ENCODE results near the gene ITSN2. TPM values are rescaled to one million over a fixed set of nuclear protein-coding genes. Genes with fewer than 3 reads are reported as not detected.

ITSN2 gene
- total RNA-seq, 4 donors from 2014 or later = 32.8 to 58.0 (median 41.4) TPM

DNA sequence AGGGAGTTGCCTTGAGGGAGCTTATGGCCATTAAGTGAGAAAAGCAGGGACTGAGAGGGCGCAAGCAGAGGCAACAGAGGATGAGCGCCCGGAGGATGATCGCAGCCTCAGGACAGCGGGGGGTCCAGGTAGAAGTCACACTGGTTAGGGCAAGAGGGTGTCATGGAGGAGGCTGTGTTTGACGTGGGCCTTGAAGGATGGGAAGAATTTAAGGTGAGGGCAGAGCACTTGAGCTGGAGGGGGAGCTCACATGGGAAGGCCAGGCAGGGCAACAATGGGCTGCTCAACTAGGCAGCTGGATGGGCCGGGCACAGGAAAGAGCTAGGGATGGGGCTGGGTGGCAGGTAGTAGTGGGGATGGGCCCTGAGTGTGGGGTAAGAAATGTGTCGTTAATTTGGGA lies 153.6 kb downstream of the ITSN2 start:
- TF ChIP-seq POLR2A (IDR thresholded peaks at IDR 0.05) = no peak
- TF ChIP-seq POLR2AphosphoS5 (IDR thresholded peaks at IDR 0.05) = no peak
- no peak for TF ChIP-seq CTCF (IDR thresholded peaks at IDR 0.05)
- no peak for TF ChIP-seq EP300 (IDR thresholded peaks at IDR 0.05; ENCODE audit: low read depth)

DNA sequence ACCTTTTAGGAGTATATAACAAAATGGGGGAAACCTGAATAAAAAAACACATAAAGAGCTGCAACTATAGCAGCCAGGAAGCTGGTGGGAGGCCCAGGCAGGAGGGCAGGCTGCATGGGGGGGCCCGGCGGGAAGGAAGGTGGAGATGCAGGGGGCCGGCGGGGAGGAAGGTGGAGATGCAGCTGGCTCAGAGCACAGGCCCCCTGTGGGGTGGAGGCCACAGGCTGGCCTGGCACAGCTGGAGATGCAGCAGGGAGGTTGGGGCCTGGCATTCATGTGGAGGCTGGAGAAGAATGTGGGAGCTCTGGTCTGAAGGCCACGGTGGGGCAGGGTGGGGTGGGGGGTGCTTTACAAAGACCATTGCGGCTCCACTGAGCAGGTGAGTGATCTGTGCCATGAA lies 154.1 kb downstream of the ITSN2 start:
- TF ChIP-seq EP300 (IDR thresholded peaks at IDR 0.05; ENCODE audit: low read depth) = no peak
- no peak for TF ChIP-seq POLR2A (IDR thresholded peaks at IDR 0.05)
- no peak for TF ChIP-seq CTCF (IDR thresholded peaks at IDR 0.05)
- TF ChIP-seq POLR2AphosphoS5 (IDR thresholded peaks at IDR 0.05) = no peak
- no peak for DNase-seq
- no peaks in the 10 kb centered on the region for H3K27me3 ChIP-seq
- H3K27ac ChIP-seq = no peak overlapping the region
- H3K9me3 ChIP-seq = no peaks in the 10 kb centered on the region
- intact Hi-C loops (cut with DNase I; ENCODE audit: low total_unique reads) = no loop called here
- 100% methylated on average over 6 of the region's 6 CpGs; no CpG with 5 or more reads in 1 of the 2 donors for WGBS, 2 donors (ENCODE audit: low coverage in 1 of 2)
- H3K4me3 ChIP-seq = no peak overlapping the region
- in situ Hi-C loops (cut with MboI; ENCODE audit: low pct_ligation_motif_present in 1 of 4, low pct_unique_long_range_greater_than_20kb in 1 of 4, low sequenced_read_pairs in 3 of 4) = no loop called here
- no peaks in the 10 kb centered on the region for H3K4me1 ChIP-seq
- H3K36me3 ChIP-seq = peaks cover 0 to 32% (median 14%) of the 10 kb centered on the region in 4 donors

More for the DNA sequence above, 153.6 kb downstream of the ITSN2 start:
- peaks cover 0 to 37% (median 14%) of the 10 kb centered on the region in 4 donors for H3K36me3 ChIP-seq
- DNase-seq = no peak
- no peak overlapping the region for H3K27ac ChIP-seq
- intact Hi-C loops (cut with DNase I; ENCODE audit: low total_unique reads) = no loop called here
- no peaks in the 10 kb centered on the region for H3K4me1 ChIP-seq
- in situ Hi-C loops (cut with MboI; ENCODE audit: low pct_ligation_motif_present in 1 of 4, low pct_unique_long_range_greater_than_20kb in 1 of 4, low sequenced_read_pairs in 3 of 4) = no loop called here
- no peaks in the 10 kb centered on the region for H3K9me3 ChIP-seq
- no peaks in the 10 kb centered on the region for H3K27me3 ChIP-seq
- 83 to 94% methylated on average over 6 to 8 of the region's 8 CpGs for WGBS, 2 donors (ENCODE audit: low coverage in 1 of 2)
- H3K4me3 ChIP-seq = no peak overlapping the region

- H3K27ac ChIP-seq = no peak overlapping the region
- 89% methylated on average over 4 of the region's 4 CpGs; no CpG with 5 or more reads in 1 of the 2 donors for WGBS, 2 donors (ENCODE audit: low coverage in 1 of 2)
- H3K27me3 ChIP-seq = no peaks in the 10 kb centered on the region
- H3K4me3 ChIP-seq = no peak overlapping the region
- no peaks in the 10 kb centered on the region for H3K4me1 ChIP-seq
- in situ Hi-C loops (cut with MboI; ENCODE audit: low pct_ligation_motif_present in 1 of 4, low pct_unique_long_range_greater_than_20kb in 1 of 4, low sequenced_read_pairs in 3 of 4) = no loop called here
- H3K9me3 ChIP-seq = no peaks in the 10 kb centered on the region
- intact Hi-C loops (cut with DNase I; ENCODE audit: low total_unique reads) = no loop called here
- H3K36me3 ChIP-seq = peaks cover 0 to 32% (median 13%) of the 10 kb centered on the region in 4 donors
- TF ChIP-seq CTCF (IDR thresholded peaks at IDR 0.05) = no peak
- TF ChIP-seq EP300 (IDR thresholded peaks at IDR 0.05; ENCODE audit: low read depth) = no peak
- TF ChIP-seq POLR2A (IDR thresholded peaks at IDR 0.05) = no peak
- DNase-seq = no peak
Measured at GRCh38 chr2:24205131-24205530, 155.2 kb downstream of the ITSN2 start.

GRCh38 chr2:24204505-24204904 lies 155.8 kb downstream of the ITSN2 start:
- DNase-seq = no peak
- TF ChIP-seq POLR2A (IDR thresholded peaks at IDR 0.05) (no peak), CTCF (IDR thresholded peaks at IDR 0.05) (no peak), EP300 (IDR thresholded peaks at IDR 0.05; ENCODE audit: low read depth) (no peak), POLR2AphosphoS5 (IDR thresholded peaks at IDR 0.05) (no peak)
- peaks cover 0 to 27% (median 10%) of the 10 kb centered on the region in 4 donors for H3K36me3 ChIP-seq
- no peaks in the 10 kb centered on the region for H3K4me1 ChIP-seq
- no peak overlapping the region for H3K4me3 ChIP-seq
- H3K27me3 ChIP-seq = no peaks in the 10 kb centered on the region
- H3K27ac ChIP-seq = no peak overlapping the region
- WGBS, 2 donors (ENCODE audit: low coverage in 1 of 2) = 98% methylated on average over 12 of the region's 12 CpGs; no CpG with 5 or more reads in 1 of the 2 donors
- in situ Hi-C loops (cut with MboI; ENCODE audit: low pct_ligation_motif_present in 1 of 4, low pct_unique_long_range_greater_than_20kb in 1 of 4, low sequenced_read_pairs in 3 of 4) (no loop called here), intact Hi-C loops (cut with DNase I; ENCODE audit: low total_unique reads) (no loop called here)
- H3K9me3 ChIP-seq = no peaks in the 10 kb centered on the region

Measured in transverse colon (tissue), 4 donors.